A549 (cell line): ENCODE measurements around the gene CNTN4.

Experiments used
- CTCF ChIP-seq: fragments of >200 bp; sonication (Bioruptor Twin); formaldehyde crosslinking; IDR thresholded peaks from 3 replicates; pipeline ENCODE4 v1.5.1; 2016
- RFX5 ChIP-seq: fragments of 450-650 bp; IDR thresholded peaks from 2 replicates; pipeline ENCODE4 v1.7.1; 2014; ENCODE audit warnings: antibody characterized with exemption, mild to moderate bottlenecking, moderate library complexity

- TF ChIP-seq RFX5 = no peak
- no peak for TF ChIP-seq CTCF
Observed at GRCh38 chr3:2628117-2628516, 529.5 kb downstream of the CNTN4 start.
